ENCODE data around the gene UBE2O.

DNA sequence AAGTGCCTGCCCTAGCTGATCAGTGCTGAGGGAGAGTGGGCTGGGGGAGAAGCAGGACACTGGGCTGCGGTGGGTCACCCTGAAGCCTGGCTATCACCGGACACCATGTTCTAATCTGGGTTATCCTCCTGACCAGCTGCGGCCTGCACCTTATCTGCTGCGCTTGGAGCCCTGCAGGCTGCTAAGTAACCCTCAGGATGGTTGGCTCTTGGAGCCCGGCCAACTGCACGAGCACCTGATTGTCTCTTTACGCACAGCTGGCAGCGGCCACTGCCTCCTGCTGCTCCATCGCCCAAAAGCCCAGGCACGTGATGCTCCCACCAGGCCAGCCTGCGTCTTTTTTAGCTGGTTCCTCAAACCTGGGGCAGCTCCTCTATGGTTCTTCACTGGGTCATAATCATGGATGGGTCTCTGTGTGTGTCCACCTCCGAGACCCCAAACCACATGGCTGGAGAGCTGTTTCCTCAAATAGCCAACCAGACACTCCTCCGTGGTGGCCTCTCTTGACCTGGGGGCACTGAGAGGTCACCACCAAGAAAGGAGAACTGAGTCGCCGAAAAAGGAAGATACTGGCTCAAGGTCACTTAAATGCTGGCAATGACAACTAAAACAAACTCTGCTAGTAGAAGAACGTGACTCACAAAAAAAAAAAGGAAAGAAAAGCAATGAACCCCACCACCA is 46.8 kb downstream of the UBE2O start:
- TF ChIP-seq CTCF (IDR thresholded peaks at IDR 0.05), result no peak
- TF ChIP-seq POLR2A (IDR thresholded peaks at IDR 0.05), result no peak
